ENCODE results near the gene SLC7A4.

DNA sequence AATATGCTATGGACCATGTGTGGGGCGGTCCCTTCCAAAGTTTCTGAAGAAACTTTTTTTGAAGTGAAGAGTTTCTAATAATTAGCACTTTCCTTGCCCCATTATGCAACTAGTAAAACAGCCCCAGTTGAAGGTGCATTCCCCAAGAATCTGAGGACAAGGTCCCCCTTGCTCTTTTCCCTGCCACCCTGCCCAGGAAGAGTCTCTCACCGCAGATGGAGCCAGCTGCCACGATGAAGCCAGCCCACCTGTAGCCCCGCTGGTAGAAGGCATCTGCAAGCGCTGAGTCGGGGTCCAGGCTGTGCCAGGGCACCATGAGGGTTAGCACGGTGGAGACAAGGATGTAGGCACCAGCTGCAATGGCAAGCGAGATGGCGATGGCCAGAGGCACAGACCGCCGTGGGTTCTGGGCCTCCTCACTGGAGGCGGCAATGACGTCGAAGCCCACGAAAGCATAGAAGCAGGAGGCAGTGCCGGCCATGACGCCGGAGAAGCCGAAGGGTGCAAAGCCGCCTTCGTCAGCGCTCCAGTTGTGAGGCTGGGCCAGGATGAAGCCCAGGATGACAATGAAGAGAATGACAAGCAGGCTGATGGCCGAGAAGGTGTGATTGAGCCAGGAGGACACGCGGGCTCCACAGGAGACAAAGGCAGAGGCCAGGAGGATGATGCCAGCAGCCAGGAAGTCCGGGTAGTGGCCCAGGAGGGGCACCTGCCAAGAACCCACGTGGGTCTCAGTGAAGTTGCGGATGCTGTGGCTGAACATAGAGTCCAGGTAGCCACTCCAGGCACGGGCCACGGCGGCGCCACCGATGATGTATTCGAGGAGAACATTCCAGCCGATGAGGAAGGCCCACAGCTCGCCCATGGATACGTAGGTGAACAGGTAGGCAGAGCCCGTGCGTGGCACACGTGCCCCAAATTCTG is 1.5 kb downstream of the SLC7A4 start:
- TF ChIP-seq, protein P1, sequence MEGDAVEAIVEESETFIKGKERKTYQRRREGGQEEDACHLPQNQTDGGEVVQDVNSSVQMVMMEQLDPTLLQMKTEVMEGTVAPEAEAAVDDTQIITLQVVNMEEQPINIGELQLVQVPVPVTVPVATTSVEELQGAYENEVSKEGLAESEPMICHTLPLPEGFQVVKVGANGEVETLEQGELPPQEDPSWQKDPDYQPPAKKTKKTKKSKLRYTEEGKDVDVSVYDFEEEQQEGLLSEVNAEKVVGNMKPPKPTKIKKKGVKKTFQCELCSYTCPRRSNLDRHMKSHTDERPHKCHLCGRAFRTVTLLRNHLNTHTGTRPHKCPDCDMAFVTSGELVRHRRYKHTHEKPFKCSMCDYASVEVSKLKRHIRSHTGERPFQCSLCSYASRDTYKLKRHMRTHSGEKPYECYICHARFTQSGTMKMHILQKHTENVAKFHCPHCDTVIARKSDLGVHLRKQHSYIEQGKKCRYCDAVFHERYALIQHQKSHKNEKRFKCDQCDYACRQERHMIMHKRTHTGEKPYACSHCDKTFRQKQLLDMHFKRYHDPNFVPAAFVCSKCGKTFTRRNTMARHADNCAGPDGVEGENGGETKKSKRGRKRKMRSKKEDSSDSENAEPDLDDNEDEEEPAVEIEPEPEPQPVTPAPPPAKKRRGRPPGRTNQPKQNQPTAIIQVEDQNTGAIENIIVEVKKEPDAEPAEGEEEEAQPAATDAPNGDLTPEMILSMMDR (IDR thresholded peaks at IDR 0.05; ENCODE audit: insufficient read depth, low read depth, low read length), result no peak
- TF ChIP-seq EZH2 (IDR thresholded peaks at IDR 0.05; ENCODE audit: insufficient read depth, low read length), result no peak

Measured in astrocyte (in vitro differentiated cells and primary cell).